Uterus (tissue), 4 donors: ENCODE measurements around the gene PALD1. TPM values are rescaled to one million over a fixed set of nuclear protein-coding genes. Genes with fewer than 3 reads are reported as not detected.

Experiments used
- DNase-seq, 2 donors: peaks; one replicate each; pipeline ENCODE4 v3.0.0-alpha.2; 2019 to 2020
- H3K27ac ChIP-seq, 2 donors: fragments of 200-600 bp; sonication (generic); 1 replicate in 1 of 2; 2 replicates in 1 of 2; pipeline ENCODE4 v1.5.1; 2016 to 2018
- H3K27me3 ChIP-seq, 2 donors: fragments of 200-600 bp; sonication (generic); one replicate each; pipeline ENCODE4 v1.5.1; 2018 to 2019; ENCODE audit warnings: control low read depth in 1 of 2
- H3K36me3 ChIP-seq, 2 donors: fragments of 200-600 bp; sonication (generic); one replicate each; pipeline ENCODE4 v1.5.1; 2019; ENCODE audit warnings: control low read depth in 1 of 2
- H3K4me1 ChIP-seq, 2 donors: fragments of 200-600 bp; sonication (generic); one replicate each; pipeline ENCODE4 v1.5.1; 2018 to 2019; ENCODE audit warnings: control low read depth in 1 of 2
- H3K4me3 ChIP-seq, 2 donors: fragments of 200-600 bp; sonication (generic); 1 replicate in 1 of 2; 2 replicates in 1 of 2; pipeline ENCODE4 v1.5.1; 2018 to 2019; ENCODE audit warnings: mild to moderate bottlenecking in 1 of 2
- H3K9me3 ChIP-seq, 2 donors: fragments of 200-600 bp; sonication (generic); one replicate each; pipeline ENCODE4 v1.5.1; 2019; ENCODE audit warnings: control low read depth in 1 of 2
- POLR2A ChIP-seq, 2 donors: fragments of 450-650 bp; IDR thresholded peaks; one replicate each; pipeline ENCODE4 v1.6.1; 2016; ENCODE audit warnings: antibody characterized with exemption in 2 of 2, mild to moderate bottlenecking in 1 of 2, moderate library complexity in 1 of 2
- intact Hi-C: fragments of 100-400 bp; cut with DNase I; formaldehyde crosslinking; loops from one replicate; pipeline ENCODE4 v1.15.1; 2023; ENCODE audit warnings: low total_unique reads
- total RNA-seq, 4 donors: library from RNA; depleted of rRNA in 3 of 4; stranded (reverse); fragments of >200 nt in 3 of 4; gene quantifications; one replicate each; pipeline versions ENCODE4 v1.1.0 to v1.2.4, GENCODE V29; 2014 to 2023
- TF ChIP-seq, protein P1 (sequence below), 4 experiments: fragments of 200-600 bp in 2 of 4; fragments of 450-650 bp in 2 of 4; sonication (generic) in 2 of 4; IDR thresholded peaks; one replicate each; pipeline ENCODE4 v1.5.1; 2016 to 2019; ENCODE audit warnings: antibody characterized with exemption in 4 of 4, mild to moderate bottlenecking in 2 of 4, moderate library complexity in 1 of 4
- donor health status: DM: yes; HTN: yes; CAD: no.

The PALD1 gene
- total RNA-seq, 4 donors from 2014 or later: 1.8 to 21.6 (median 10.3) TPM

DNA sequence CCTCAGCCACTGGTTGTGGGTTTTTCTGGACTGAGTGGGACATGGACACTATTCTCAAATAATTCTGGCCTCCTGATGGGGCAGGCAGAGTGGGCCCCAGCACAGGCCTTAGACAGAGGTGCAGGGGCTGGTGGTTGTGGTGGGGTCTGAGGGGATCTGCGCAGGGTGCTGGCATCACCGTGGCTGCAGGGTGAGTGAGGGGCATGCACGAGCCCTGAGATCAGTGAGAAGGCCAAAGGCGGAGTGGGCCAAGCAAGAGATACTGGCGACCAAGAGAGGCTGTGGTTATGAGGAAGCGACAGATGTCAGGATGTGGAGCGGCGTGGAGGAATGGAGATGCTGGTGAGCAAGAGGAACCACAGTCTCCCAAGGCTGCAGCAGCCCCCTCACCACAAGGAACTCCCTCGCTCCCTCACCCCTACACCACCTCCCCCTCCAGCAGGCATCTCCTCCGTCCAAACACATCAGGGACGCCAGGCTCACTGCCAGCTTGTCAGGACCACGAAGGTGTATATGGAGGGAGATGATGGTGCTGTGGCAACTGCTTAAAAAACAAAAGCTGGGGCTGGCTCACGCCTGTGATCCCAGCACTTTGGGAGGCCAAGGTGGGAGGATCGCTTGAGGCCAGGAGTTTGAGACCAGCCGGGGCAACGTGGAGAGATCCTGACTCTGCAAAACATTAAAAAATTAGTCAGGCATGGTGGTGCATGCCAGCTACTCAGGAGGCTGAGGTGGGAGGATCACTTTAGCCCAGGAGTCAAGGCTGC lies 114.4 kb downstream of the PALD1 start:
- no peak for DNase-seq

DNA sequence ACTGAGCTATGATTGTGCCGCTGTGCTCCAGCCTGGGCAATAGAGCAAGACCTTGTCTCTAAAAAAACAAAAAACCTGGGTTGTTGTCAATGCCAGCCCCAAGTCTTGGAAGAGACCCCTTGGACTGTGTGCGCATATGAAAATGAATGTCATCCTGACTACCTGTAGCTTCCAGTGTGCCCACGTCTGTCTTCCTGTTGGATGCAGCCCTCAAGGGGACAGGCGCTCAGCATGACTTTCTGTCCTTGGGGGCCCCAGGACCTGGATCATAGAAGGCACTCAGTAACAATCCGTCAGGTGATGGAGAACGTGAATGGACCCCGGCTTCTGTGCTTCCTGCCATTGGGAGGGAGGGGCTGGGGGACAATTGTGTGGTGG lies 114.9 kb downstream of the PALD1 start:
- Histone ChIP-seq H3K4me3 (no peak overlapping the region), H3K36me3 (no peaks in the 10 kb centered on the region), H3K9me3 (no peaks in the 10 kb centered on the region), H3K27me3 (no peaks in the 10 kb centered on the region), H3K4me1 (no peaks in the 10 kb centered on the region), H3K27ac (no peak overlapping the region)
- TF ChIP-seq POLR2A (IDR thresholded peaks at IDR 0.05): no peak
- DNase-seq: no peak
- intact Hi-C loops: no loop called here

More for the DNA sequence above, 114.4 kb downstream of the PALD1 start:
- Histone ChIP-seq H3K27ac (no peak overlapping the region), H3K4me1 (no peaks in the 10 kb centered on the region), H3K4me3 (no peak overlapping the region), H3K36me3 (no peaks in the 10 kb centered on the region), H3K27me3 (no peaks in the 10 kb centered on the region), H3K9me3 (no peaks in the 10 kb centered on the region)
- intact Hi-C loops: no loop called here
- TF ChIP-seq, protein P1, sequence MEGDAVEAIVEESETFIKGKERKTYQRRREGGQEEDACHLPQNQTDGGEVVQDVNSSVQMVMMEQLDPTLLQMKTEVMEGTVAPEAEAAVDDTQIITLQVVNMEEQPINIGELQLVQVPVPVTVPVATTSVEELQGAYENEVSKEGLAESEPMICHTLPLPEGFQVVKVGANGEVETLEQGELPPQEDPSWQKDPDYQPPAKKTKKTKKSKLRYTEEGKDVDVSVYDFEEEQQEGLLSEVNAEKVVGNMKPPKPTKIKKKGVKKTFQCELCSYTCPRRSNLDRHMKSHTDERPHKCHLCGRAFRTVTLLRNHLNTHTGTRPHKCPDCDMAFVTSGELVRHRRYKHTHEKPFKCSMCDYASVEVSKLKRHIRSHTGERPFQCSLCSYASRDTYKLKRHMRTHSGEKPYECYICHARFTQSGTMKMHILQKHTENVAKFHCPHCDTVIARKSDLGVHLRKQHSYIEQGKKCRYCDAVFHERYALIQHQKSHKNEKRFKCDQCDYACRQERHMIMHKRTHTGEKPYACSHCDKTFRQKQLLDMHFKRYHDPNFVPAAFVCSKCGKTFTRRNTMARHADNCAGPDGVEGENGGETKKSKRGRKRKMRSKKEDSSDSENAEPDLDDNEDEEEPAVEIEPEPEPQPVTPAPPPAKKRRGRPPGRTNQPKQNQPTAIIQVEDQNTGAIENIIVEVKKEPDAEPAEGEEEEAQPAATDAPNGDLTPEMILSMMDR (IDR thresholded peaks at IDR 0.05): no peak
- TF ChIP-seq POLR2A (IDR thresholded peaks at IDR 0.05): no peak

DNA sequence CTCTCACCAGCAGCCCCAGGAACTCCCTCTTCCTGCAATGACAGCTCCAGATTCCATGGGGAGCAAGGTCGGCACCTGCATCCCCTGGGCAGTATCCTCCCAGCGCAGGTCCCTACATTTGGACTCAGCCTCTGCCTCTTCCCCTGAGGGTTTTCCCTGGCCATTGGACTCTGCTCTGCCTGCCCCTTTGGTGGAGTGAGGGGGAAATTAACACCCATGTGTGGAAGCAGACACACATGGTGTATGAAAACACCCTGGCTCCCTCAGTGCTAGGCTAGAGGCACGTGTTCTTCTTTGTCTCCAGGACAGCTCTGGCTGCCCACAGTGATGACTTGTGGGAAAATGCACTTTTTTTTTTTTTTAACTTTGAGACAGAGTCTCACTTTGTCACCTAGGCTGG lies 115.6 kb downstream of the PALD1 start:
- Histone ChIP-seq H3K4me3 (no peak overlapping the region), H3K36me3 (no peaks in the 10 kb centered on the region), H3K27ac (no peak overlapping the region), H3K9me3 (no peaks in the 10 kb centered on the region), H3K27me3 (no peaks in the 10 kb centered on the region), H3K4me1 (no peaks in the 10 kb centered on the region)
- DNase-seq: no peak
- intact Hi-C loops: no loop called here
- no peak for TF ChIP-seq POLR2A (IDR thresholded peaks at IDR 0.05)
- TF ChIP-seq, protein P1 (IDR thresholded peaks at IDR 0.05): no peak

DNA sequence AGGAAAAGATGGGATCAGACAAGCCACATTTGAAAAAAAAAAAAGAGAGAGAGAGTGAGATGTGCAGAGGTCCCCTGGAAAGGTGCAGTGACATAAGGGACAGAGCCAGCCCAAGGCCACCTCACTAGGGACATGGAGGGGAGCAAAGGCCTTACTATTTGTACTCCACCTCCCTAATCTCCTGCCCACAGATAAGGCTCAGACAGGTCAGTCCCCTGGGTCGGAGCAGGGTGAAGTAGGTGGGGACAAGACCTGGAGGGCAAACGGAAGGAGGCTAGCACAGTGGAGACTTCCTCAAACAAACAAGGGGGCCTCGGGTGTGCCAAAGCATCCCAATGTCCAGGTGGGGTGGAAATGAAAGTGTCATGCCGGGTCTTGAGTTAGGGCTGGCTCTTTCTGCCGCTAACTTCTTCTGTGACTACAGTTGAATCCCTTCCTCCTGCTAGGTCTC lies 117.0 kb downstream of the PALD1 start:
- no peak for DNase-seq
- Histone ChIP-seq H3K36me3 (no peaks in the 10 kb centered on the region), H3K27ac (no peak overlapping the region), H3K9me3 (no peaks in the 10 kb centered on the region), H3K4me1 (no peaks in the 10 kb centered on the region), H3K4me3 (no peak overlapping the region), H3K27me3 (no peaks in the 10 kb centered on the region)
- intact Hi-C loops: no loop called here
- TF ChIP-seq, protein P1 (IDR thresholded peaks at IDR 0.05): no peak
- no peak for TF ChIP-seq POLR2A (IDR thresholded peaks at IDR 0.05)

DNA sequence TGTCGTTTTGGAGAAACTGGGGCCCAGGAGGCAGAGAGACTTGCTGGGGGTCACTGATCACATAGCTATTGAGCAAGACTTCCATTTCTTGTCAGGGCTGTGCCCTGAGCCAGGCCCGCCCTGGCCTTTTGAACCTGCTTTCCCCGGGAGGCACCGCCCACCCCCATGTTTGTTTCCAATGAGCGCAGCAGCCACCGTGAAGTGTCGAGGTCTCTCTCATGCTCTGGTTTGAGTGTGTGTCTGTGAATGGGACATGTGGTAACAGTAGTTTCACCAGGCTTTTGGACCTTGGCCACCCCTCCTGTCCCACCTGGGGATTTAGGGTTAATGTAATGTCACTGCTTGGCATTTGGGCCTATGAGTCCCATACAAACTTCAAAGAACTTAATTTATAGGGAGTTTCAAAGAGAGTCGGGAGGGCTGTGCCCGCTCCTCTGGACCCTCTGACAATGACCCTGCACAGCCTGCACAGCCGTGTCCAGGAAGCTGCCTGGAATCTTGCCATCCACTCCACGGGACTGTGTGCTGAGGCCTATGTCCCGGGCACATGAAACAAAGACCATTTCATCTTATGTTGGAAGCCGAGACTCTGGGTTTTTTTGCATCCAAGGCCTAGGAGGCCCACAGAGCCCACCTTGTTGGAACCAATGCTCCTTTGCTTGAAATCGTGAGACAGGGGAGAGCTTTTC lies 117.7 kb downstream of the PALD1 start:
- intact Hi-C loops: no loop called here
- Histone ChIP-seq H3K27me3 (no peaks in the 10 kb centered on the region), H3K9me3 (no peaks in the 10 kb centered on the region), H3K36me3 (no peaks in the 10 kb centered on the region), H3K4me3 (no peak overlapping the region), H3K27ac (no peak overlapping the region), H3K4me1 (no peaks in the 10 kb centered on the region)
- DNase-seq: no peak
- no peak for TF ChIP-seq POLR2A (IDR thresholded peaks at IDR 0.05)
- TF ChIP-seq, protein P1 (IDR thresholded peaks at IDR 0.05): no peak
